Activated naive CD4-positive, alpha-beta T cell treated with anti-CD3 and anti-CD28 coated beads, Interleukin-2, amount 50 U/mL, for 72 hours (primary cell): Measurements from ENCODE around the gene VWA5B1. TPM values are rescaled to one million over a fixed set of nuclear protein-coding genes. Genes with fewer than 3 reads are reported as not detected.

Source experiments
- ATAC-seq, 2 donors: fragments of 150-1000 bp; cut with Tn5 transposase; 2 replicates each; pipeline ENCODE4 v1.10.0; 2021; ENCODE audit warnings: mild to moderate bottlenecking in 2 of 2, moderate library complexity in 2 of 2
- DNase-seq, 2 donors: peaks; one replicate each; pipeline ENCODE4 v3.0.0; 2021 to 2022; ENCODE audit warnings: low spot score in 2 of 2
- H3K27ac Mint-ChIP-seq, 2 donors: one replicate each; pipeline ENCODE4 v1.8.0; 2022; ENCODE audit warnings: mild to moderate bottlenecking in 2 of 2, mixed read lengths in 2 of 2
- H3K36me3 Mint-ChIP-seq, 2 donors: one replicate each; pipeline ENCODE4 v1.8.0; 2022; ENCODE audit warnings: mixed read lengths in 2 of 2
- H3K9me3 Mint-ChIP-seq, 2 donors: one replicate each; pipeline ENCODE4 v1.8.0; 2022; ENCODE audit warnings: mixed read lengths in 2 of 2
- total RNA-seq, 2 donors: library from RNA; stranded (reverse); gene quantifications; one replicate each; pipeline ENCODE4 v1.2.3, GENCODE V29; 2022

The VWA5B1 gene
- total RNA-seq, 2 donors from 2014 or later: 0.10 to 0.30 TPM

DNA sequence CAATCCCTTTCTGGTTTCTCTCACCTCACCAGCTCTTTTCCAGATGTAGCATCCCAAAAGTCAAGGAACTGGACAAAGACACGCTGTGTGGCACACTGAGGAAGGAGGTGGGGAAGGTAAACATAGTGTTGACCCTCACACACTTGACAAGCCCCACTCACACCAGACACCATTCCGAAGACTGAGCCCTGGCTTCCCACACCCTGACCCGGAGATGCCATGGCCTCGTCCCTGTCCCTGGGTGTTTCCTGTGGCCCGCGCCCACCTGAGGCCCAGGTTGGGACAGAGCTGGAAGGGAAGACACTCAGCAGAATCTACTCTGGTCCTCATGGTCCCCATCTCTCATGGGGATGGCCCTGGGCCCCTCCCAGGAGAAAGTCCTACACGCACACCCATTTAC lies 16.4 kb downstream of the VWA5B1 start:
- DNase-seq: no peak
- Mint-ChIP-seq H3K9me3 (no peaks in the 10 kb centered on the region), H3K27ac (no peak overlapping the region)

DNA sequence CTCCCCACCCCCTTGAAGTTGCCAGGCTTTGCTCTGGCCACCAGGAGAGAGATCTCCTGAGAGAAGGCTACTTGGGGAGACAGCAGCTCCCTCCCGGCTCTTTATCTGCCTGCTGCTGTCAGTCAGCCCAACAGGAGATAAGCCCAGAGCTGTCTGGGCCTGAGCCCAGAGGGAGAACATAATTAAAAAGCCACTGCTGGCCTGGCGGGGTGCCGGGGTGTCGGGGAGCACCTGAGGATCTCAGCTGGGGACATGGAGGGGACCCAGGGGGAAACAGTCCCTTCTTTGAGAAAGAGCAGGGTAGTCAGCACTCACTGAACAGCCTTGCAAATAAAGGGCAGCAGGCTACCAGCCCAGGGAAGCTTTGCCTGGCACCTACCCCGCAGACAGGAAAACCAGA lies 17.9 kb downstream of the VWA5B1 start:
- no peak for ATAC-seq
- Mint-ChIP-seq H3K36me3 (no peaks in the 10 kb centered on the region), H3K27ac (no peak overlapping the region)

More for the DNA sequence above, 16.4 kb downstream of the VWA5B1 start:
- H3K36me3 Mint-ChIP-seq: no peaks in the 10 kb centered on the region
- ATAC-seq: no peak

GRCh38 chr1:20311289-20311688 lies 20.6 kb downstream of the VWA5B1 start:
- Mint-ChIP-seq H3K36me3 (no peaks in the 10 kb centered on the region), H3K9me3 (no peaks in the 10 kb centered on the region), H3K27ac (no peak overlapping the region)
- DNase-seq (no peak), ATAC-seq (no peak)

More for the DNA sequence above, 17.9 kb downstream of the VWA5B1 start:
- no peaks in the 10 kb centered on the region for H3K9me3 Mint-ChIP-seq
- no peak for DNase-seq

DNA sequence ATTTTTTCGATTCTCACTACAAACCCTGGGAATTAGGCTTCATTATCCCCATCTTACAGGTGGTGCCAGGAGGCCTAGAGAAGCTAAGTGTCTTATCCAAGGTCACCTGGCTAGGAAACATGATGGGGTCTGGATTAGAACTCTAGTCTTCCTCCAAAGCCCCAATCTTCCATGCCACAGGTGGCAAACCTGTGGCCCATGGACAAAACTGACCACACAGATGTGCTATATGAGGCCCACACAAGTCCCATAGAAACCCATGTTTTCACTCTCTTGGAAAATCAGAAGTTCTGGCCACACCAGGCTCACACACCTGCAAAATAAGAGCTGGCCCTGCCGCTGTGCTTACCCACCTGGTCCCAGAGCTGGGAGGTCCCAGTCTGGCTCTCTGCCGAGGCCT lies 21.6 kb downstream of the VWA5B1 start:
- no peak for DNase-seq
- H3K36me3 Mint-ChIP-seq: no peaks in the 10 kb centered on the region
- ATAC-seq: no peak

GRCh38 chr1:20312818-20313217 lies 22.1 kb downstream of the VWA5B1 start:
- H3K36me3 Mint-ChIP-seq: no peaks in the 10 kb centered on the region
- ATAC-seq: no peak
- no peak overlapping the region for H3K27ac Mint-ChIP-seq
- no peaks in the 10 kb centered on the region for H3K9me3 Mint-ChIP-seq
- no peak for DNase-seq

More for the DNA sequence above, 21.6 kb downstream of the VWA5B1 start:
- Mint-ChIP-seq H3K27ac (no peak overlapping the region), H3K9me3 (no peaks in the 10 kb centered on the region)

DNA sequence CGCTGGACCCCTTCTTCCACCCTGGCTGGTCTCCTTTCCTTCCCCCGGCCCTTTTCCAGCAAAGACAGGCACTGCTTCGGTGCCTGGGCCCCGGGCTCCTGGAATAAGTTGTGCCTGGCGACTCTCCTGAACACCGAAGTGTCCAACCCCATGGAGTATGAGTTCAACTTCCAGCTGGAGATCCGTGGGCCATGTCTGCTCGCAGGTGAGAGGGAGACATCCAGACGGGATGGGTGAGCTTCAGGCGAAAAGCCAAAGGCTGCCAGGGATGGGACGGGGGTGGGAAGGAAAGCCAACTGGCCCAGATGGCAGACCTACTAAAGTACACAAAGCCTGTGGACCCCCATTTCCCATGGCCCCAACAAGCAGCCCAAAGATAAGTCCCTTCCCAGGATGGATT lies 26.8 kb downstream of the VWA5B1 start:
- H3K36me3 Mint-ChIP-seq: no peaks in the 10 kb centered on the region

GRCh38 chr1:20318521-20318920 lies 27.8 kb downstream of the VWA5B1 start:
- peak overlapping the region in 1 of 2 donors; percentile 11 for H3K27ac Mint-ChIP-seq
- no peak for DNase-seq
- no peaks in the 10 kb centered on the region for H3K9me3 Mint-ChIP-seq
- ATAC-seq: no peak
- no peaks in the 10 kb centered on the region for H3K36me3 Mint-ChIP-seq

More for the DNA sequence above, 26.8 kb downstream of the VWA5B1 start:
- ATAC-seq: no peak
- Mint-ChIP-seq H3K9me3 (no peaks in the 10 kb centered on the region), H3K27ac (no peak overlapping the region)
- DNase-seq: no peak

- Mint-ChIP-seq H3K27ac (peak overlapping the region in 1 of 2 donors; percentile 11), H3K9me3 (no peaks in the 10 kb centered on the region), H3K36me3 (no peaks in the 10 kb centered on the region)
- no peak for ATAC-seq
- no peak for DNase-seq
These were observed 28.3 kb downstream of the VWA5B1 start for GRCh38 chr1:20318971-20319370.

DNA sequence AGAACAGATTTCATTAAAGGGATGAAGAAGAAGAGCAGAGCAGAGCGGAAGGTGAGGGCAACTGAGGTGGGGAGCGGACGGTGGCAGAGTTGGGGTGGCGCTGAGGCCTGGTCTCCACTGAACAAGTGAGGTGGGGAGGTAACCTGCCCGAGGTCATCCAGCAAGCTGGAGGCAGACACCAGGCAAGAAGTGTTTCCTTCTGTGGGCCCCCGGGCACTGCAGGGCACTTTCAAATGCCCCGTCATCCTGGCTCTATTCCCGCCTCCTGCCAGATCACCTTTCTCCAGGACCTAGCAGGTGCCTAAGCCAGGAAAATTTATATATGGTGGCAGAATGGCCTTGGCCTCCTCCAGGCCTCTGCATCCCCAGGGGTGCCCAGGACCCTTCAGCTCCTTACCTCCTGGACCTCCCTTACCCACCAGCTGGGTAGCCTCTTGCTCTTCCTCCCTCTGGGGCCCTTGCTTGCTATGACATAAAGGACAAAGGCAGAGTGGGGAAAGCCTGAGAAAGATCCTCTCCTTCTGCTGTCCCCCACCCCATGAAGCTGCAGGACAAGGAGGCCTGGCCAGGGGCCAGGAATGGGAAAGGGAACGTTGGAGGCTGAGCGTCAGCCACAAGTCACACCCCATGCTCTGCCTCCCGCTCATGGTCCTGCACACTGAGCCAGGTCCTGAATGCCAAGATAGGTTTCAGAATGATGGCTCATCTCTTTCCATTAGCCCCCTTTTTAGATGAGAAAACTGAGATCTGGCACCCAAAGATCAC lies 29.0 kb downstream of the VWA5B1 start:
- no peak overlapping the region for H3K27ac Mint-ChIP-seq
- no peaks in the 10 kb centered on the region for H3K9me3 Mint-ChIP-seq
- no peaks in the 10 kb centered on the region for H3K36me3 Mint-ChIP-seq
- ATAC-seq: no peak
- no peak for DNase-seq

DNA sequence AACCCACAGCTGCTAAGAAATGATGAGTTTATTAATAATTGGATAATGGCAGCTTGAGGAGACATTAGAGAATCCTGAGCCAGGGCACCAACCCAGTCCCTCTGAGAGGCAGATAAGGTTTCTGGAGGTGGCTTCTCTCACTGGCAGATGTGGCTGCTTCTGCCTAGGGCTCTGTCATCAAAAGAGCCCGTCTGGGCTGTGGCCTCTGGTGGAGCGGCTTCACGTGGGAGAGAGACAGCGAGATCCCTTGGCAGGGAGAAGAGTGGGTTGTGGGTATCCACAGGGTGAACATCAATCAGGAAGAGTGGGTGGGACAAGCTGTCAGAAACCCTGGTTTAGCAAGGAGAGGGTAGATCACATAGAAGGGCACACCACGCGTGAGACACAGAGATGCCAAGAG lies 30.0 kb downstream of the VWA5B1 start:
- ATAC-seq: no peak
- H3K27ac Mint-ChIP-seq: peak overlapping the region in 1 of 2 donors; percentile 87
- no peak for DNase-seq
- no peaks in the 10 kb centered on the region for H3K9me3 Mint-ChIP-seq
- H3K36me3 Mint-ChIP-seq: no peaks in the 10 kb centered on the region

- no peaks in the 10 kb centered on the region for H3K36me3 Mint-ChIP-seq
- no peaks in the 10 kb centered on the region for H3K9me3 Mint-ChIP-seq
- DNase-seq (no peak), ATAC-seq (no peak)
- peak overlapping the region; percentile 3 to 87 for H3K27ac Mint-ChIP-seq
These were observed 30.9 kb downstream of the VWA5B1 start for GRCh38 chr1:20321573-20321972.

DNA sequence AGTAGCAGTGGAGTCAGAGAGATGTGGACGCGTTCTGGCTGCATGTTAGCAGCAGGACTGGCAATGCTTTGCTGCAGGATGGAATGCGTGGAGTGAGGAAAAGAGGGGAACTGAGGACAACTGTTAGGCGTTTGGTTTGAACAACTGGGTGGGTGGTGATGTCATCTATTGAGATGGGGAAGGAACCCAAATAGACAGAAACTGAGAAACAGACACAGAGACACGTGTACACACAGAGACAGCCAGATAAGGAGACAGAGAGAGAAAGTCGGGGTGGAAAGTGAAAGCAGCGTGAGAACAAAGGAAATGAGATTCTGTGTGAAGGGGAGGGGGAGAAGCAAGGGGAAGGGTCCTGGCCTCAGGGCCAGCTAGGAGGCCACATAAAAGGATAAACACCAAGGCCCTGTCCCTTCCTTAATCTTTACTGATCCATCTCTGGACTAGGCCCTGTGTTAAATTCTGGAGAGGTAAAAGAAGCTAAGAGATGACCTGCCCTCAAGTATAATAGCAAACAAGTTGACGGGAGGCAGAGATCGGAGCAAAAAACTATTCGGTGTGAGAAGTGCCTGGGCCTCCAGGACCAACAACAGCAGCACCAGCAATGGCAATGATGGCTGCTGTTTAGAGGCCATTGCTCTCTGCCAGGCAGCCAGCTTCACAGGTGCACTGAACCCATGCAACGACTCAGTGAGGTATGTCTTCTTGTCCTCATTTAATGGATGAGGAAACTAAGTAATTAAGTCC lies 31.6 kb downstream of the VWA5B1 start:
- H3K27ac Mint-ChIP-seq: peak overlapping the region; percentile 86 to 87
- DNase-seq (peak in 1 of 2 donors; percentile 33), ATAC-seq (peak; percentile 77 to 86)
- no peaks in the 10 kb centered on the region for H3K9me3 Mint-ChIP-seq
- no peaks in the 10 kb centered on the region for H3K36me3 Mint-ChIP-seq

DNA sequence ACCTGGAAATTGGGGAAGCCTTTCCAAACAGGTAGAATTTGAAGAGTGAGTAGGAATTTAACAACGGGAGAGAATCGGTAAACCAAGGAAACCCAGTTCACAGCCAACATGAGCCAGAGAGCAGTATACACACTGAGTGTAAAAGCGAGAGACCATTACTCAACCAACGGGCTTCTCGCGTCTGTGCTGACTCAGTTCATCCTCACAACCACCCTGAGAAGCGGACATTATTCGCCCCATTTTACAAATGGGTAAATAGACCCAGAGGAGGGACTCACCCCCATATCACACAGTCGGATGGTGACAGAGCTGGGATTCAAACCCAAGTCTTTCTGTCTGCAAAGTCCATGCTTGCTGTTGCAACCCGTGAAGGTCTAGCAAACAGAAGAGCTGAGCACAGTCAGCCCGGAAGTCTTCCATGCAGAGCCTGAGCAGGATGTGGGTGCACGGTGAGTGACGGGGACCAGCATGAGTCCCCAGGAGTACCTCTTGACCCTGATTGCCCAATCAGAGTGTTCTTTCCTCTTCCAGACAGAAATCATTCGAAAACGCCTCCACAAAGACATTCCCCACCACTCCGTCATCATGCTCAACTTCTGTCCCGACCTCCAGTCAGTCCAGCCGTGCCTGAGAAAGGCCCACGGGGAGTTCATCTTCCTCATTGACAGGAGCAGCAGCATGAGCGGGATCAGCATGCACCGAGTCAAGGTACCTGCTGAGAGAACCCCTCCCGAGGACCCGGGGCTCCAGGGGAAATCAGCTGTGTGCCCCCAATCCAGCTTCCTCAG lies 32.3 kb downstream of the VWA5B1 start:
- no peaks in the 10 kb centered on the region for H3K36me3 Mint-ChIP-seq
- peak; percentile 27 to 64 for DNase-seq
- peak; percentile 82 to 85 for ATAC-seq
- H3K27ac Mint-ChIP-seq: peak overlapping the region; percentile 86 to 87
- no peaks in the 10 kb centered on the region for H3K9me3 Mint-ChIP-seq

DNA sequence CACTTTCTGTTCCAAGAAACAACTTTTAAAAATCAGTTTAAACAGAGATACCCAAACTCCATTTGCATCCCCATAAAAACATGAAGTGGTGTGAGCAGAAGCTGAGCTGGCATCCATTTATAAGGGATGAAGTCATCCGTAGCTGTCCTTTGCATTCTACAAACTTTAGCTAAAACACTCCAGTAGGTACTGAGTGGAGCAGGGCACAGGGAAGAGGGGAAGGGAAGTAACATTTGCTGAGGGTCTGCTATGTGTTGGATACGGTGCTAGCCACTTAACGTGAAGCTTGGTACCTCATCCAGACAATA lies 32.9 kb downstream of the VWA5B1 start:
- no peak for ATAC-seq
- H3K9me3 Mint-ChIP-seq: no peaks in the 10 kb centered on the region
- peak overlapping the region in 1 of 2 donors; percentile 87 for H3K27ac Mint-ChIP-seq
- no peak for DNase-seq
- H3K36me3 Mint-ChIP-seq: no peaks in the 10 kb centered on the region

DNA sequence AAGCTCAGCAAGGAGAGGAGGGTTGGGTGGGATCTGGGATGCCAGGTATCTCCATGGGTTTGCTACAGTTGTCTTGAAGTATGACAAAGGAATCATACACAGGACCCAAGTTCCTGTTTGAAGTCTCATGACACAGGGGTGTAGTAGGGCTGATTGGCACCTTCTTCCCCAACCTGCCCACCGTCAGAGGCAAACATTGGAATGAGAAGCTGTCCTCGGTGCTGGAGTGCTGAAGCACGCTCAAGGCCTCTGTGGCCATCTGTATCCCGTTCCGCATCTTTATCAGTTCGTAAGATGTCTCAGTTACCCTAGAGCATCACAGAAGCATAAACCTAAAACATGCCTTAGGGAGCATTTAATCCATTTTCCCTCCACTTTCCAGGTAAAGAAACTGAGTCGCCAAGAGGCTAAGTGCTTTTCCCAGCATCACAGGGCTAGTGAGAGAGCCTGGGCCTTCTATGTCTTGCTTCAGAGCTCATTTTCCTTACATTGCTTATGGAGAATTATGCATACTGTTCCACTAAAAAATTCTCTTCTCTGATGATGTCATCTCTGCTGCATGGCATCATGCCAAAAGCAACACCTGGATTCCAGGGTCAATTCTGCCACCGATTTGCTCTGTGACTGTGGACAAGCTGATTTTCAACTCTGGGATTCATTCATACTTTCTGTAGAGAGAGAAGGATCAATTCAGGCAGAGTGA lies 34.2 kb downstream of the VWA5B1 start:
- Mint-ChIP-seq H3K36me3 (no peaks in the 10 kb centered on the region), H3K9me3 (no peaks in the 10 kb centered on the region), H3K27ac (no peak overlapping the region)
- no peak for ATAC-seq
- DNase-seq: no peak

- no peaks in the 10 kb centered on the region for H3K36me3 Mint-ChIP-seq
- ATAC-seq: no peak
These were observed 34.8 kb downstream of the VWA5B1 start for GRCh38 chr1:20325407-20325843.

More at GRCh38 chr1:20325407-20325843, 34.8 kb downstream of the VWA5B1 start:
- Mint-ChIP-seq H3K27ac (no peak overlapping the region), H3K9me3 (no peaks in the 10 kb centered on the region)
- DNase-seq: no peak
